ENCODE results near the gene CCT6B.
"Not testable (repeated sequence)": the region's sequence is repeated elsewhere in the genome, so short reads cannot be mapped to it uniquely, and the experiment has no call there.

Gene CCT6B

GRCh38 chr17:35001549-35001948, 40.3 kb upstream of the CCT6B start:
- Histone ChIP-seq H4K20me1 (ENCODE audit: insufficient read depth, low read length) (no peaks in the 10 kb centered on the region), H3K27me3 (ENCODE audit: insufficient read depth, low read length, poor library complexity) (no peaks in the 10 kb centered on the region), H3K27ac (ENCODE audit: low read length) (no peak overlapping the region), H3K4me3 (ENCODE audit: low read depth in 1 of 2, low read length in 2 of 2) (no peak overlapping the region), H3K4me2 (ENCODE audit: insufficient read depth, low read length) (no peak overlapping the region), H3K9me3 (ENCODE audit: insufficient read depth, low read length, severe bottlenecking) (no peaks in the 10 kb centered on the region), H3K9ac (ENCODE audit: low read depth, low read length) (no peak overlapping the region), H3K79me2 (ENCODE audit: insufficient read depth, low read length) (no peaks in the 10 kb centered on the region), H3K4me1 (ENCODE audit: insufficient read depth, low read length) (no peaks in the 10 kb centered on the region), H2AFZ (ENCODE audit: low read depth, low read length) (no peak overlapping the region), H3K36me3 (ENCODE audit: insufficient read depth, low read length) (peaks cover 84% of the 10 kb centered on the region)
- DNase-seq (no peak), ATAC-seq (ENCODE audit: insufficient read depth, low read depth) (no peak)
- no peak for TF ChIP-seq EZH2 (IDR thresholded peaks at IDR 0.05; ENCODE audit: borderline replicate concordance, low read depth, low read length, severe bottlenecking)
- TF ChIP-seq CTCF (IDR thresholded peaks at IDR 0.05; ENCODE audit: borderline replicate concordance, extremely low read depth, low read length, poor library complexity, severe bottlenecking) = no peak

- H2AFZ ChIP-seq (ENCODE audit: low read depth, low read length); H3K4me3 ChIP-seq (ENCODE audit: low read depth in 1 of 2, low read length in 2 of 2); H3K4me1 ChIP-seq (ENCODE audit: insufficient read depth, low read length); DNase-seq; H3K79me2 ChIP-seq (ENCODE audit: insufficient read depth, low read length); H3K9ac ChIP-seq (ENCODE audit: low read depth, low read length); H4K20me1 ChIP-seq (ENCODE audit: insufficient read depth, low read length); H3K27me3 ChIP-seq (ENCODE audit: insufficient read depth, low read length, poor library complexity); ATAC-seq (ENCODE audit: insufficient read depth, low read depth); H3K4me2 ChIP-seq (ENCODE audit: insufficient read depth, low read length); H3K9me3 ChIP-seq (ENCODE audit: insufficient read depth, low read length, severe bottlenecking); H3K27ac ChIP-seq (ENCODE audit: low read length): not testable (repeated sequence)
- H3K36me3 ChIP-seq (ENCODE audit: insufficient read depth, low read length) = peaks cover 84% of the 10 kb centered on the region
These were observed 39.7 kb upstream of the CCT6B start for GRCh38 chr17:35000965-35001364.

GRCh38 chr17:34999456-34999855, 38.2 kb upstream of the CCT6B start:
- no peaks in the 10 kb centered on the region for H3K27me3 ChIP-seq (ENCODE audit: insufficient read depth, low read length, poor library complexity)
- no peaks in the 10 kb centered on the region for H3K4me1 ChIP-seq (ENCODE audit: insufficient read depth, low read length)
- H3K4me2 ChIP-seq (ENCODE audit: insufficient read depth, low read length) = no peak overlapping the region
- no peak for DNase-seq
- ATAC-seq (ENCODE audit: insufficient read depth, low read depth) = no peak
- H3K79me2 ChIP-seq (ENCODE audit: insufficient read depth, low read length) = no peaks in the 10 kb centered on the region
- H3K36me3 ChIP-seq (ENCODE audit: insufficient read depth, low read length) = peaks cover 92% of the 10 kb centered on the region
- no peaks in the 10 kb centered on the region for H4K20me1 ChIP-seq (ENCODE audit: insufficient read depth, low read length)
- H3K4me3 ChIP-seq (ENCODE audit: low read depth in 1 of 2, low read length in 2 of 2) = no peak overlapping the region
- no peak overlapping the region for H2AFZ ChIP-seq (ENCODE audit: low read depth, low read length)
- TF ChIP-seq EZH2 (IDR thresholded peaks at IDR 0.05; ENCODE audit: borderline replicate concordance, low read depth, low read length, severe bottlenecking) (no peak), CTCF (IDR thresholded peaks at IDR 0.05; ENCODE audit: borderline replicate concordance, extremely low read depth, low read length, poor library complexity, severe bottlenecking) (no peak)
- H3K9ac ChIP-seq (ENCODE audit: low read depth, low read length) = no peak overlapping the region
- H3K27ac ChIP-seq (ENCODE audit: low read length) = no peak overlapping the region
- no peaks in the 10 kb centered on the region for H3K9me3 ChIP-seq (ENCODE audit: insufficient read depth, low read length, severe bottlenecking)

- Histone ChIP-seq H3K4me1 (ENCODE audit: insufficient read depth, low read length) (no peaks in the 10 kb centered on the region), H2AFZ (ENCODE audit: low read depth, low read length) (no peak overlapping the region), H3K27me3 (ENCODE audit: insufficient read depth, low read length, poor library complexity) (no peaks in the 10 kb centered on the region), H3K9me3 (ENCODE audit: insufficient read depth, low read length, severe bottlenecking) (no peaks in the 10 kb centered on the region), H3K79me2 (ENCODE audit: insufficient read depth, low read length) (no peaks in the 10 kb centered on the region), H4K20me1 (ENCODE audit: insufficient read depth, low read length) (no peaks in the 10 kb centered on the region), H3K9ac (ENCODE audit: low read depth, low read length) (no peak overlapping the region), H3K36me3 (ENCODE audit: insufficient read depth, low read length) (peaks cover 94% of the 10 kb centered on the region), H3K27ac (ENCODE audit: low read length) (peak overlapping the region; percentile 11; the same call in 1 of the 2 replicates), H3K4me3 (ENCODE audit: low read depth in 1 of 2, low read length in 2 of 2) (no peak overlapping the region), H3K4me2 (ENCODE audit: insufficient read depth, low read length) (no peak overlapping the region)
- DNase-seq (peak; percentile 73), ATAC-seq (ENCODE audit: insufficient read depth, low read depth) (peak; percentile 95)
- TF ChIP-seq EZH2 (IDR thresholded peaks at IDR 0.05; ENCODE audit: borderline replicate concordance, low read depth, low read length, severe bottlenecking) (no peak), CTCF (IDR thresholded peaks at IDR 0.05; ENCODE audit: borderline replicate concordance, extremely low read depth, low read length, poor library complexity, severe bottlenecking) (peak; percentile 92)
These were observed 36.9 kb upstream of the CCT6B start for GRCh38 chr17:34998205-34998604.

All from DND-41 (cell line).